ENCODE measurements around the gene SMIM29. TPM values are rescaled to one million over a fixed set of nuclear protein-coding genes. Genes with fewer than 3 reads are reported as not detected.

Gene SMIM29
- total RNA-seq, 1 donor from 2014 or later = 34.2 TPM

GRCh38 chr6:34200340-34200971 lies 48.4 kb downstream of the SMIM29 start:
- no peak for DNase-seq (ENCODE audit: extremely low read depth, low read depth, low spot score)

DNA sequence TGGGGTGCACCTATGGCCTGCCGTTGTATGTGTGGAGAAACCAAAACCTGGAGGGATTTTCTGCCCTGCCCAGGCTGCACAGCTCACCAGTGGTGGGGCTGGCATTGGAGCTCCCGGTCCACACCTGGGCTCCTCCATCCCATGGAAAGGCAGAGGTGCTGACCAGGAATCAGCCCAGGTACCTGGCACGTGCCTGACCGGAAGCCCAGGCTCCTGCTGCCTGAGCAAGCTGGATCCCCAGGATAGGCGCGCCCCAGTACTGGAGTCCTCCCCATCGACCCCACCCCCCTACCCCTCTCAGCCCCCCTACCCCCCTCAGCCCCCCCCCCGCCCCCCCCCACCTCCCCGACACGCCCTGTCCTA lies 52.0 kb downstream of the SMIM29 start:
- no peak for DNase-seq (ENCODE audit: extremely low read depth, low read depth, low spot score)

Other genes with a start within 250 kb of the SMIM29 start
- gene GRM4, start 102.9 kb downstream of the SMIM29 start, total RNA-seq = not detected in 2 replicates
- gene HMGA1, start 12.1 kb downstream of the SMIM29 start, total RNA-seq = 327 and 748 TPM in 2 replicates
- 31.2 and 33.5 TPM in 2 replicates for gene NUDT3, start 143.7 kb upstream of the SMIM29 start, total RNA-seq
- 1,516 and 2,726 TPM in 2 replicates for gene RPS10, start 177.1 kb upstream of the SMIM29 start, total RNA-seq
- not detected in 2 replicates for gene PACSIN1, start 217.1 kb upstream of the SMIM29 start, total RNA-seq

All from glomerular endothelial cell (primary cell).